SK-N-SH treated with all-trans-retinoic acid at 6 μM for 48 hours (cell line): Measurements from ENCODE around the gene EGFL7.

Experiments used
- ARNTL ChIP-seq: fragments of 450-650 bp; formaldehyde crosslinking; IDR thresholded peaks from 2 replicates; pipeline ENCODE4 v1.5.0; 2020; ENCODE audit warnings: low read depth, mild to moderate bottlenecking, moderate library complexity, borderline replicate concordance
- BACH2 ChIP-seq: fragments of 250-450 bp; sonication (Bioruptor Pico); IDR thresholded peaks from 2 replicates; pipeline ENCODE4 v1.9.0; 2021; ENCODE audit warnings: mild to moderate bottlenecking, borderline replicate concordance
- CREB5 ChIP-seq: fragments of 250-450 bp; sonication (Bioruptor Pico); IDR thresholded peaks from 2 replicates; pipeline ENCODE4 v1.5.1; 2020; ENCODE audit warnings: low read depth, mild to moderate bottlenecking, moderate library complexity
- ISL1 ChIP-seq: fragments of 250-450 bp; sonication (Bioruptor Pico); IDR thresholded peaks from 2 replicates; pipeline ENCODE4 v2.1.2; 2022; ENCODE audit warnings: mild to moderate bottlenecking, moderate library complexity
- OSR1 ChIP-seq: fragments of 250-450 bp; sonication (Bioruptor Pico); IDR thresholded peaks from 2 replicates; pipeline ENCODE4 v1.8.0; 2022; ENCODE audit warnings: moderate library complexity, mild to moderate bottlenecking, inconsistent platforms
- PATZ1 ChIP-seq: fragments of 250-450 bp; sonication (Bioruptor Pico); IDR thresholded peaks from 2 replicates; pipeline ENCODE4 v1.8.0; 2020; ENCODE audit warnings: mild to moderate bottlenecking, moderate library complexity, borderline replicate concordance
- RARB ChIP-seq: fragments of 250-450 bp; sonication (Bioruptor Pico); IDR thresholded peaks from 2 replicates; pipeline ENCODE4 v1.8.0; 2021; ENCODE audit warnings: mild to moderate bottlenecking, moderate library complexity
- TCF4 ChIP-seq: fragments of 250-450 bp; sonication (Bioruptor Pico); IDR thresholded peaks from 2 replicates; pipeline ENCODE4 v1.8.0; 2021; ENCODE audit warnings: mild to moderate bottlenecking, moderate library complexity, borderline replicate concordance
- ZC3H10 ChIP-seq: fragments of 250-450 bp; sonication (Bioruptor Pico); IDR thresholded peaks from 2 replicates; pipeline ENCODE4 v1.5.1; 2021; ENCODE audit warnings: mild to moderate bottlenecking, moderate library complexity
- ZFP3 ChIP-seq: fragments of 250-450 bp; sonication (Bioruptor Pico); IDR thresholded peaks from 2 replicates; pipeline ENCODE4 v1.5.0; 2020; ENCODE audit warnings: mild to moderate bottlenecking, moderate library complexity
- ZFP30 ChIP-seq: fragments of 450-650 bp; formaldehyde crosslinking; IDR thresholded peaks from 2 replicates; pipeline ENCODE4 v1.5.0; 2022; ENCODE audit warnings: mild to moderate bottlenecking, moderate library complexity
- ZNF565 ChIP-seq: fragments of 450-650 bp; formaldehyde crosslinking; conservative IDR thresholded peaks from 2 replicates; pipeline ENCODE4 v1.5.0; 2020; ENCODE audit warnings: low read depth, mild to moderate bottlenecking, moderate library complexity
- ZNF8 ChIP-seq: fragments of 450-650 bp; formaldehyde crosslinking; IDR thresholded peaks from 2 replicates; pipeline ENCODE4 v1.5.0; 2020; ENCODE audit warnings: mild to moderate bottlenecking, moderate library complexity

GRCh38 chr9:136644343-136644592 is 18.4 kb upstream of the EGFL7 start:
- no peak for TF ChIP-seq ISL1 (CRISPR knock-in tag)
- TF ChIP-seq CREB5 (CRISPR knock-in tag), result no peak
- TF ChIP-seq ZC3H10 (CRISPR knock-in tag), result no peak
- TF ChIP-seq ZFP3 (CRISPR knock-in tag), result no peak
- TF ChIP-seq PATZ1 (CRISPR knock-in tag), result no peak
- TF ChIP-seq BACH2 (CRISPR knock-in tag), result no peak
- no peak for TF ChIP-seq ZNF565
- TF ChIP-seq OSR1 (CRISPR knock-in tag), result no peak
- TF ChIP-seq TCF4 (CRISPR knock-in tag), result no peak
- no peak for TF ChIP-seq RARB (CRISPR knock-in tag)
- no peak for TF ChIP-seq ZFP30 (CRISPR knock-in tag)
- no peak for TF ChIP-seq ARNTL (CRISPR knock-in tag)
- TF ChIP-seq ZNF8 (CRISPR knock-in tag), result no peak
